ENCODE results near the gene SNRPA1.

- TF ChIP-seq CTCF (IDR thresholded peaks at IDR 0.05) (no peak), POLR2A (IDR thresholded peaks at IDR 0.05) (no peak)
Measured at GRCh38 chr15:101280007-101280406, 15.0 kb downstream of the SNRPA1 start.
